NCI-H187 (cell line): ENCODE data around the gene ADPRH.
"Not testable (repeated sequence)": the region's sequence is repeated elsewhere in the genome, so short reads cannot be mapped to it uniquely, and the experiment has no call there.

Experiments
- DNase-seq, 2 experiments: peaks; one replicate each; lab custom pipeline; 2025; lab: John Stamatoyannopoulos, UW

Gene ADPRH

DNA sequence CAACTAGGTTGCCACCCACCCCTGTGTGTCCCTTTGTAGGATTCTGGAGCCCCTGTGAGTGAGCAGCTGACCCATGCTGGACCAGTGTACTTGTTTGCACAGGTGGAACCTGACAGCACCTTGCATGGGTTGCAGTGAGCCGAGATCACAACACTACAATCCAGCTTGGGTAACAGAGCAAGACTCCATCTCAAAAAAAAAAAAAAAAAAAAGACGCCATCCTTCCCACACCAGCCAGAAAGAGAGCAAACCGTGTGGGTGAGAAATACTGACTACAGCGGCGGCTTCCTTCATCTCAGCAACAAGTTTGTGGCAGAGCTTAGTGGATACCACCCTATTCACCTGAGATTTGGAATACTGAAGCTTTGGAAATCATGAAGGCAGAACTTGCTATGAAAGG lies 19.1 kb upstream of the ADPRH start:
- no peak for DNase-seq

DNA sequence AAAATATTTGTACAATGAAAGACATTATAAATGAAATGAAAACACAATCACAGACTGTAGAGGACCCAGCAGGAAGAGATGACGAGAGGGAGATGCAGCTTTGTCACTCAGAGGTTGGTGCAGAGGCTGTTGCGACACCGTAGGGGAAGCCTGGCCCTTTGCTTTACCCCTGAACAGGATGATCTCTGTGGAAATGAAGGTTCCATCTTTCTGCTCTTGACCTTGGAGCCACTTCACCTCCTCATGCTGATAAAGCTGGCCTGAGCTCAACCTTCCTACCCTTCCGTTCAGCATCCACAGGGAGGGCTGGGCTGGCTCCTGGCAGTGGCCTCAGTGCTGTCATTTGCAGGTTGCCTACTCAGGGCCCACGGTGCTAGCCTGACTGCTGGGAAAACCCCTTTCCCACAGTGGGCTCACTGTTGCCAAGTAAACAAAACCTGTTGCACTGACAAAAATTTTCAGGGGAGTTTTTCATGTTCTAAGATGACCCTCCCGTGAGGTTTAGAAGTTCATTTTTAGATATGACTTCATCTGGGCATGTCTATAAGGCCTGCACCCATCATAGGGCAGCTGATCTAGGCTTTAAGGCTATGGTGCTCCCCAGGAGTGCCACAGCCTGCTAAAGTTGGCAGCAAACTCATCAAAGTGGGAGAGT lies 16.9 kb upstream of the ADPRH start:
- DNase-seq, result no peak

DNA sequence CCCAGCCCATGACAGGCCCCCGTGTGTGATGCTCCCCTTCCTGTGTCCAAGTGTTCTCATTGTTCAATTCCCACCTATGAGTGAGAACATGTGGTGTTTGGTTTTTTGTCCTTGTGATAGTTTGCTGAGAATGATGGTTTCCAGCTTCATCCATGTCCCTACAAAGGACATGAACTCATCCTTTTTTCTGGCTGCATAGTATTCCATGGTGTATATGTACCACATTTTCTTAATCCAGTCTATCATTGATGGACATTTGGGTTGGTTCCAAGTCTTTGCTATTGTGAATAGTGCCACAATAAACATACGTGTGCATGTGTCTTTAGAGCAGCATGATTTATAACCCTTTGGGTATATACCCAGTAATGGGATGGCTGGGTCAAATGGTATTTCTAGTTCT lies 16.0 kb upstream of the ADPRH start:
- DNase-seq, result not testable (repeated sequence)

DNA sequence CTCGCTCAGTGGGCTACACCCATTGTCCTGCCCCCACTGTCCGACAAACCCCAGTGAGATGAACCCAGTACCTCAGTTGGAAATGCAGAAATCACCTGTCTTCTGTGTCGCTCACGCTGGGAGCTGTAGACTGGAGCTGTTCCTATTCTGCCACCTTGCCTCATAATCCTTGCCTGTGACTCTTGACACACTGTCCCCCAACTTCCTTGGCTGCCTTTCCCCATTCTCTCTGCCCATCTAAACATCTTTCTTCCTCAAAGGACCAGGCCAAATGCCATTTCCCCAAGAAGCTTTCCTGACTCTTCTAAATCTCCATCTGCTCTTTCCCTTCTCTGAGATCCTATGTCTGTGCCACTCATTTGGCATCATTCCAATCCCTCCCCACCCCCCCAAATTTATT lies 10.1 kb upstream of the ADPRH start:
- no peak for DNase-seq

DNA sequence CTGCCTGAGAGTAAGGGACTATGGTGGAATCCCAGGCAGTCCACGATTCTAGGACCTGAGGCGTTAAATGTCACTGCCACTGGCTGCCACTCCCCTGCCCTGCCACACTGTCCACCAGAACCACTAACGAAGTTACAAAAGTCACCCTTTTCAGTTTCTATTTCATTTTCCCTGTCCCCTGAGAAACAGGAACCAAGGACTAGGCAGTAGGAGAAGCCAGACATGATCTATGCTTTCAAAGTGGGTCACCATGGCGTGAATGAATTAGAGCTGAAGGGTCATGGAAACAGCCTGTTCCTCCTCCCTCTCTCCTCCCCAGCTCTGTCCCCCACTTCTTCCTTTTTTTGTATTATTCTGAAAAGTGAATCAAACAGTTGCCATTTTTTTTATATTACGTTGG lies 9.1 kb upstream of the ADPRH start:
- no peak for DNase-seq

DNA sequence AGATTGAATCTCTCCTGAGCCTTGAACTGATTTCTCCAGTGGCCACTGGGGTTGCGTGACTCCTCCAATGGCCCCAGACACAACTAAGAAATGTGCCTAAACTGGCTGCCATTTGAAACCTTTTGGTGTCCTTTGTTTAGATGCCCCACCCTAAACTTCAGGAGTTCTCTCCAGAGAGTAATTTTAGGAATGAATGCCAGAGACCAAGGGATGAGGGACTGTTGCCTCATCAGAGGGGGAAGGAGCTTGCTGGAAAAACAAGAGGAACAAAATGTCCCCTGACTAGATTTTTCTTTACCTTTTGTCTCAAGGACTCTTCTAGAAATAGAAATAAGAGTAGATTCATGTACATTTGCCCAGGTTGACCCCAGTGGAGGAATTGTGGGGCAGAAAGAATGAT lies 8.1 kb upstream of the ADPRH start:
- no peak for DNase-seq

DNA sequence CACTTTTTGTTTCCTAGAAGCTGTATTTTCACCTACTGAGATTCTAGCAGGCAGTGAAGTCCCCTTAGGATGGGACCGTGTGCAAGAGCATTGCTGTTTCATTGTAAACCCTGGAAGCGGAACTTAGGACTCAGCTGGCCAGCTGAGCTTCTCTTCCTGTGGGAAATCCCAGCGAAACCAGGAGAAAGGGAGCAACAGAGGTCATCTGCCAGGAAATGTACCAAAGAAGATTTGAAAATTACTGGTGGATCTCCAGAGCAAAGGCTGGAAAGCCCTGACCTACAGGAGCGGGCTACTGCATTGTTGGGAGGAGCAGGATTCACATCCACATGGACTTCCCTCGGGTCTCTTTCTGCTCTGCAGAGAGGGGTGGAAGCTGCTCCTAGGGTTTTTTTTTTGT lies 7.6 kb upstream of the ADPRH start:
- DNase-seq, result no peak

DNA sequence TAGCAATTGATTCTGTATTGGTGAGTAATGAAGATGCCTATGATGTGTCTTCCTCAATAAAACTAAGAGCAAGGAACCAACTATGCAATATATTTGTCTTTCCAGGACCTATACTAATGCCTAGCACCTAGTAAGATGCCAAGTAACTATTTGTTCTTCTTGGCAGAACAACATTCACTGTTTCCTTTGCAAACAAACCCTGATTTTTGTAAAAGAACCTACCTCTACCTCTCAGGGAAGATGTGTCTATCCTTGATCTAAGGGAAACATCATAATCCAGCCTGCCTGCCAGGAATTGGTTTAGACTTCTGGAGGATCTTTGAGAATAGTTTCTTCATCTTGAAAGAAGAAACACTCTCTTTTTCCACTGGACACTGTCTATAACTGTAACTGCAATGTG lies 3.8 kb upstream of the ADPRH start:
- no peak for DNase-seq

DNA sequence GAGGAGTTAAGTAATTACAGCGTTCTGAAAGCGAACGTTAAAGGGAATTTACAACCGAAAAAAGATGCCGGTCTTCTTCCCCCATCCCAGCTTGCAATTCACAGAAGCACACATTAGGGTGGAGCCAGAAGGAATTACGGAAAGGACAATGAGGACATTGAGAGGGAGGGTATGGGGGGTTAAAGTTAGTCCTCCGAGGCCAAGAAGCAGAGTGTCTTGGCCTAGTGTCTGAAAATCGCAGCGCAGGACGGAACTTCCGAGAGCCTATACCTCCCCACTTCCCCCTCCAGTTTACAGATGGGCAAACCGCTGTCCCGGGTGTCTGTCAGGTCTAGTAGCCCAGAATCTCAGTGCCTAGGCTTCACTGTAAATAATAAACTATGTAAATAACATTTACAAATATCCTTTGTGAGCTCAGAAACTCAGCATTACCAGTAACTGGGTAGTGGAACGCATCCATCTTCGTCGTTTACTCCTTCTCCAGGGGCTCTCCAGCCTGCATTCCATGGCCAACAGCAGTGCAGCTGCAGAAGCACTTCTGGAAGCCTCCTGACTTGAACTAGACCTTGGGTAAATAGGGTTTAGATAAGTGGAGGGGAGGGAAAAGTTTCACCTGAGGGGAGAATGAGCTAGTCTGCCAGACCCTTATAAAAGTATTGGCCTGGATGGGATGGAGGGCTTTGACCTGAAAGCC lies 922 bp downstream of the ADPRH start:
- no peak for DNase-seq

DNA sequence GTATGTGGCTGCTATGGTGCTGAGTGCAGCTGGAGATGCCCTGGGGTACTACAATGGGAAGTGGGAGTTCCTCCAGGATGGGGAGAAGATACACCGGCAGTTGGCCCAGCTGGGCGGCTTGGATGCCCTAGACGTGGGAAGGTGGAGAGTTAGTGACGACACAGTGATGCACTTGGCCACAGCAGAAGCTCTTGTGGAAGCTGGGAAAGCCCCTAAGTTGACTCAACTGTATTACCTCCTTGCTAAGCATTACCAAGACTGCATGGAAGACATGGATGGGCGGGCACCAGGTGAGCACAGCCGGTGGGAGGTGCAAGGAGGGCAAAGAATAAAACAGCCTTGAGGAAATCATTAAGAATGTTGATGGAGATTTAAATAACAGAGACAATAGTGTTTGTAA lies 2.9 kb downstream of the ADPRH start:
- no peak for DNase-seq

DNA sequence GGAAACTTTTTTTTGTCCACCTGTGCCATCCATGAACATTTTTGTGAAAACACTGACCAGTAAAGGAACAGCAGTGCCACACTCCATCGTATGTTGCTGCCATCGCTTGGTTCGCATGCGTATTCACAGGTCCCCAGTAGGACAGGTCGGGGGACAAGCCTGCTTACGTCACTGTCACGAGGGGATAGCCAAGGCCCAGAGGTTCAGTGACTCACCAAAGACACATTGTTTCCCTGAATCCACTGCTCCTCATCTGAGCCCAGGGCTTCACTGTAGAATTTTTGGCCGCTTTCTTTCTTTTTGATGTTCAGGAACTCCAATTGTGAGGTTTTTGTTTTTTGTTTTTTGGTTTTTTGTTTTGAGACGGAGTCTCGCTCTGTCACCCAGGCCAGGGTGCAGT lies 5.9 kb downstream of the ADPRH start:
- no peak for DNase-seq

DNA sequence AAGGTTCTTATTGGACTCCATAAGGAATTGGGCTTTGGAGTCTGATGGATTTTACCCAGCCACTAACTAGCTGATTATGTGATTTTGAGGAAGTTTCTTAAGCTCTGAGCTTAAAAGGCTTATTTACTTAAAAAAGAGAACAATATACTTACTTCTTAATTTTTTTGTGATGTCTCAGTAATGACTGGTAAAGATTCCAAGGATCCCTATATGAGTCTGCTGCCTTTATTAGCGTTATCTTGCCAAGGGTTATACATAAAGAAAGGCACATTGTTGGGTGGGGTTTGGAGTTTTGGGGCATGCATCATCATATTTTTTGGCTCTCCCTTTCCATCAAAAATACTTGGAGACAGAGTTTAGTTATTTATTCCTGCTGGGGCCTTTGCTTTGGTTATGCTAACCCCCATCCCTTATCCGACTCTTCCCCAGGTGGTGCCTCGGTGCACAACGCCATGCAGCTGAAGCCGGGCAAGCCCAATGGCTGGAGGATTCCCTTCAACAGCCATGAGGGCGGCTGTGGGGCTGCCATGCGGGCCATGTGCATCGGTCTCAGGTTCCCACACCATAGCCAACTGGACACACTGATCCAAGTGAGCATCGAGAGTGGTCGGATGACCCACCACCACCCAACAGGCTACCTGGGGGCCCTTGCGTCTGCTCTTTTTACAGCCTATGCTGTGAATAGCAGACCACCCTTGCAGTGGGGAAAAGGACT lies 6.7 kb downstream of the ADPRH start:
- no peak for DNase-seq

DNA sequence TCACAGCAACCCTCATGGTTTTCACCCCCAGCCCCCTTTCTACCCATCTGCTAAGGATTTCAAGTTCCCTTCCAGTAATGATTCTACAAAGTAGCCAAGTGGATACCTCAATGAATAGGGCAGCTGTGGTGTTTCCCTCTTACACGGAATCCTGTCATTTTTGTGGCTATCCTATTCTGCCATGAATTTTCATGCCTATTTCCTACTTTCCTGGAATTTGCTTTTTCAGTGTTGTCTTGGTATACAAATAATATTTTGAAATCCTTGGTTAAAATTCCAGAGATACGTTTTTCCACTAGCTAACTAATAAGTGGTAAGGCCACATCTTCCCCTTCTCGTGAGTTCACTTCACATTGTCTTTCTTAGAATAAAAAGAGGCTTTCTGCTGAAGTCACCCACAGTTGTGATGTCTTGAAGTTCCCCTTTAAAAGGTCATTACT lies 7.5 kb downstream of the ADPRH start:
- no peak for DNase-seq

DNA sequence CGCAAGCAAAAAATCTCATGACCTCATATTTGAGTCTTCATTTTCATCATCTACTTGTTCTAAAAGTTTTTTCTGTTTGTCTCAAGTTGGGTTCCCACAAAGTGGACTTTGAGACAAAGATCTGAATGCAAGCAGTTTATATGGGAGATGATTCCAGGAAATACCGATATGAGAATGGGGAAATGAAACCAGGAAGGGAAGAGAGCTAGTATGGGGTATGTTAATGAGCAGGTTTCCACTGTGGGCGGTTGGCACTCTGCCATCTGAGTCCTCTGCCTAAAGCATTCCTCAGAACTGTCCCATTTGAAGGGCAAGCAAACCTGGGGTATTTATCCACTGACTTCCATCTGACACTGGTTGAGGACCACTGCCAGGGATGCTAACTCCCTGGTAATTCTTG lies 8.8 kb downstream of the ADPRH start:
- no peak for DNase-seq

DNA sequence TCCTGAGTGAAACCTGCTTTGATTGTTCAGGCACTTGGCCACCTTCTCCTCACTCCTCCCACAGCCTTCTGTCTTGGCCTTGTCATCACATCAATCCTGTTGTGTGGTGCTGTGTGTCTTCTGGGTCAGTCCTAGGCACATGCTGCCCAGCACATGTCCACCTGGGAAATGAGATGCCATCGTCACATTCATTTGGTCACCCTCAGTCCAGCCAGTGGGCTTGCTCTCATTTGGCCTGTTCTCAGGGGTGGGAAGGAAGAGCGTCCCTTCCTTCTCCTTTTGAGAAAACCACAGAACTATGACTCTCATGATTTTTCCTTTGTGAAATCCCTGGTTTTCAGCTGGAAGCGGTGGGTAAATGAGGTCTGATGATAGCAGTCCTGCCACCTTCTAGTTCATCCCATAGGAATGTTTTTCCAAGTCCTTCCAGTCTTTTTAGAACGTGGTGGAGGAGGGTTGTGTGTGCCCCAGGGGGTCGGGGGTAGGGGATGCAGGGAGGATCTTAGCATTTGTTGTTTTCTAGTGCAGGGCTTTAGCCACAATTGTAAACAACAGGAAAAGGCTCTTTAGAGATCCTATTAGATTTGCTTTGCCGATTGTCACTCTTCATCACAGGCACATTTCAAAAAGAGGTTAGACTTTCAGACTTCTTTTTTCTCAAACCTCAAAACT lies 9.9 kb downstream of the ADPRH start:
- DNase-seq, result no peak

DNA sequence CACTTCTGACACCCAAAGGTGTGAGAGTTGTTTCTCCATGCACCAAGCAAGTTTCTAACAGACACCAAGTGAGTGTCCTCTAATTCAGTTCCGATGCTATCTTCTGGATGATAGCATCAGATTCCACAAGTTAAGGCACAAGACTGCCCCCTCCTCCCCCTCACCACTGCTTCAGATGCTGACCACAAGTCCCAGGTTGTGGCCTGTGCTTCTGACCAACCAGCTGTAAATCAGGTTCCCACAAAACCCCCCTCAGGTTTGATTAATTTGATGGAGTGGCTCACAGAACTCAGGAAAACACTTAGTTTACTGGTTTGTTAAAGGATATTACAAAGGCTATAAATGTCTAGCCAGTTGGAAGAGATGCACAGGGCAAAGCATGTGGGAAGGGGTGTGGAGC lies 11.4 kb downstream of the ADPRH start:
- DNase-seq, result no peak

DNA sequence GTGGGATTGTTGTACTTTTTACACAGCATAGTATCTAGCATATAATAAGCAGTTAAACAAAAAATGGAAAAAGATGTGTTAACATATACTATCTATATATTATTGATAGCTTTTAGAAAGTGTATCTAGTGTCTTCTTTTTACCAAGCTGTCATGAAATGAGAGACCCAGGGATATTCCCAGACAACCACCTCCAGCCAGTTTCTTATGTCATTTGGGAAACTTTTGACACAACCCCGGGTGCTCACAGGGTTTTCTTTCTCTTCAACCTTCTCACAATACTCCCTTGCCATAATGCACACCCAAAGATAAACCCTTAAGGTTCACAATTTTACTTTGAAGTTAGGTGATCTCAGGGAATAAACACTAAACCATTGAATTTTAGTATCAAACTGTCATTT lies 13.6 kb downstream of the ADPRH start:
- no peak for DNase-seq

DNA sequence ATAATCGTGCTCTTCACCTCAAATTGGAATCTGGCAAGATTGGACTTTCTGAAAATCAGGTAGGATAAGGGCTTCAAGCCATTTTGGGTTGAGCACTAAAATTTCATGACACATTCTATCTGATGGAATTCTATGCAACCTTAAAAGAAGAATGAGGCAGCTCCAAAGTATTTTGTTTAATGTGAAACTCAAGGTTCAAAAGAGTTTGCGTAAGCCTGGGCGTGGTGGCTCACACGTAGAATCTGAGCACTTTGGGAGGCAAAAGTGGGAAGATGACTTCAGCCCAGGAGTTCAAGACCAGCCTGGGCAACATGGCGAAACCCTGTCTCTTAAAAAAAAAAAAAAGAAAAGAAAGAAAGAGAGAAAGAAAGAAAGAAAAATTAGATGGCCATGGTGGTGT lies 14.8 kb downstream of the ADPRH start:
- DNase-seq, result no peak

DNA sequence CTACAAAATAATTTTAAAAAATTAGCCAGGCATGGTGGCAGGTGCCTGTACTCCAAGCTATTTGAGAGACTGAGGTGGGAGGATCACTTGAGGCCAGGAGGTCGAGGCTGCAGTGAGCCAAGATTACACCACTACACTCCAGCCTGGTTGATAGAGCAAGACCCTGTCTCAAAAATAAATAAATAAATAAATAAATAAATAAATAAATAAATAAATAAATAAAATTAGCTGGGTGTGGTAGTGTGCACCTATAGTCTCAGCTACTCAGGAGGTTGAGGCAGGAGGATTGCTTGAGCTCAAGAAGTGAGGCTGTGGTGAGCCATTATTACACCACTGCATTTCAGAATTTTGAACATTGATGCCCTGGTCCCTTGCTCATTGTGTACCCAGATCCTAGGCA lies 15.6 kb downstream of the ADPRH start:
- DNase-seq, result not testable (repeated sequence)

DNA sequence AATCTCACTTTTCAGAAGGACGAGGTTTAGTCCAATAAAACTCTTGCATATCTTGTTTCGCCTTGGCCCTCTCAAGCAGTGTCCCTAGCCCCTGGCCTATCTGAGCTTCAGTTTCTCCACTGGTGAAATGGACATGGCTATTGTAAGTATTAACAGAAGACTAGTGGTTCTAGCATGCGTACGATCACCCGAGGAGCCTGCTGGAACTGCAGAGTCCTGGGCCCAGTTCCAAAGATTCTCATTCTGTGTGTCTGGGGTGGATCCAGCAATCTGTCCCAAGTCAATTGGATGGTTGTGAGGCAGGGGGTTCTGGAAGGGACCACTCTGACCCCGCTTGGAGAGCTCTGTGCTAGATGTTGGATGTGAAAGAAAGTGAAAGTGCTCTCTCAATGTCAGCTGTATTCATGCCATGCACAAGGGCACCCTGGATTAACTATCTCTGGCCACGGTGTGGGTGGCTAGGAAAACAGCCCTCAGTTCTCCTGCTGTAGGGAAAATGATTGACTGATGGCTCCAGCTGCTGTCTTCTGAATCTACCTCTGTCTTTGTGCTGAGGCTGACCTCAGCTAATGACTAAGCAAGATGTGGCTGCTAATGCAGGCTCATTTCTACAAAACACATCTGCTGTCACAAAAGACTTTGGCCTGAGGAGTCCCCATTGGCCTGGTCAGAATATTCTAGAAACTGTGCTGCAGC lies 16.5 kb downstream of the ADPRH start:
- DNase-seq, result no peak

DNA sequence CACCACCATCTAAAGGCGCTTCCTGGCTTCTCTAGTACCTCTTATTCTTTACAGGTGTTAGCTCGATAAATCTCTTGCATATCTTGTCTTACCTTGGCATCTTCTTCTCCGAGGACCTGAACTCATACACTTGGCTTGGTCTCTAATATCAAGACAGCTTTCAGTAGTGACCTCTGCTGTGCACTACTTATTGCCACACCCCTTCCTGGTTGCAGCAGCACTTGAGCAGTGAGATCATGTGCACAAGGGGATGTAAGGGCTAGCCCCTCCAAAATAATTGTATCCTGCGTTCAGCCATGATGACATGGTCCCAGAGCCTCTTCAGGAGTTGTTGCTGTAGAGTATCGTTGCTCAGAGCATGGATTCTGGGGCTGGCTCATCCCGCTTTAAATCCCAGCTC lies 17.1 kb downstream of the ADPRH start:
- no peak for DNase-seq
